Measurements from ENCODE around the gene ITGAE.
"Not testable (repeated sequence)": the region's sequence is repeated elsewhere in the genome, so short reads cannot be mapped to it uniquely, and the experiment has no call there.

Gene ITGAE, protein sequence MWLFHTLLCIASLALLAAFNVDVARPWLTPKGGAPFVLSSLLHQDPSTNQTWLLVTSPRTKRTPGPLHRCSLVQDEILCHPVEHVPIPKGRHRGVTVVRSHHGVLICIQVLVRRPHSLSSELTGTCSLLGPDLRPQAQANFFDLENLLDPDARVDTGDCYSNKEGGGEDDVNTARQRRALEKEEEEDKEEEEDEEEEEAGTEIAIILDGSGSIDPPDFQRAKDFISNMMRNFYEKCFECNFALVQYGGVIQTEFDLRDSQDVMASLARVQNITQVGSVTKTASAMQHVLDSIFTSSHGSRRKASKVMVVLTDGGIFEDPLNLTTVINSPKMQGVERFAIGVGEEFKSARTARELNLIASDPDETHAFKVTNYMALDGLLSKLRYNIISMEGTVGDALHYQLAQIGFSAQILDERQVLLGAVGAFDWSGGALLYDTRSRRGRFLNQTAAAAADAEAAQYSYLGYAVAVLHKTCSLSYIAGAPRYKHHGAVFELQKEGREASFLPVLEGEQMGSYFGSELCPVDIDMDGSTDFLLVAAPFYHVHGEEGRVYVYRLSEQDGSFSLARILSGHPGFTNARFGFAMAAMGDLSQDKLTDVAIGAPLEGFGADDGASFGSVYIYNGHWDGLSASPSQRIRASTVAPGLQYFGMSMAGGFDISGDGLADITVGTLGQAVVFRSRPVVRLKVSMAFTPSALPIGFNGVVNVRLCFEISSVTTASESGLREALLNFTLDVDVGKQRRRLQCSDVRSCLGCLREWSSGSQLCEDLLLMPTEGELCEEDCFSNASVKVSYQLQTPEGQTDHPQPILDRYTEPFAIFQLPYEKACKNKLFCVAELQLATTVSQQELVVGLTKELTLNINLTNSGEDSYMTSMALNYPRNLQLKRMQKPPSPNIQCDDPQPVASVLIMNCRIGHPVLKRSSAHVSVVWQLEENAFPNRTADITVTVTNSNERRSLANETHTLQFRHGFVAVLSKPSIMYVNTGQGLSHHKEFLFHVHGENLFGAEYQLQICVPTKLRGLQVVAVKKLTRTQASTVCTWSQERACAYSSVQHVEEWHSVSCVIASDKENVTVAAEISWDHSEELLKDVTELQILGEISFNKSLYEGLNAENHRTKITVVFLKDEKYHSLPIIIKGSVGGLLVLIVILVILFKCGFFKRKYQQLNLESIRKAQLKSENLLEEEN

GRCh38 chr17:3800362-3801271 is at the start of gene ITGAE:
ITGAE (minus strand) TSS chr17:3801188; CDS start chr17:3801144, 44 bp downstream.
- no peak for FAIRE-seq
- DNase-seq (ENCODE audit: low spot score) = no peak

DNA sequence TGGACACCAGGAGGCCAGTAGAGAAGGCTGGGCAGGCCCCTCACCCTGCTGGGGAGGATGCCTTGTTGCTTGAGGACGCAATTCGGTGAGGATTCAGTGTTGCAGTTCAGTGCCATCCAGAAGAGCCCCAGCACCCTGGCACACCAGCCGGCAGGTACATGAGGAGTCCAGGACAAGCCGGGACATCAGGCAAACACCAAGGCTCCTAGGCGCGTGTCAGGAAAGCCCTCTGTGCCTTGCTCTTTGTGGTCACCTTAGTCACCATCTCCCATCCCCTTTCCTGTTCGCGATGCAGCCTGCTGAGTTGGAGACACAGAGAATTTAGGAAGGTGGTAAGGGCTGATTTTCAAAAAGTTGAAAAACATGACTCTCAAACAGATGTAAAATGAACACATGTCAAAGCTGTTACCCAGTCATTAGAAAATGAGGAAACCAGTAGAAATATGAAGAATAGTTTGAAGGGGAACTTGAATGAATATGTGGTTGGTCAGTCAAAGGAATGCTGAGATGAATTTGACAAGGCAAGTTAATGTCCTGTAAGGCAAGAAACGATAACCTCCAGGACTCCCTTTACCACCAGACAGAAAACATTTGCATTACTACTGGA is 47.3 kb upstream of the ITGAE start:
- no peak for FAIRE-seq
- no peak for DNase-seq (ENCODE audit: low spot score)

GRCh38 chr17:3847165-3847670 is 46.2 kb upstream of the ITGAE start:
- no peak for DNase-seq (ENCODE audit: low spot score)
- no peak for FAIRE-seq

DNA sequence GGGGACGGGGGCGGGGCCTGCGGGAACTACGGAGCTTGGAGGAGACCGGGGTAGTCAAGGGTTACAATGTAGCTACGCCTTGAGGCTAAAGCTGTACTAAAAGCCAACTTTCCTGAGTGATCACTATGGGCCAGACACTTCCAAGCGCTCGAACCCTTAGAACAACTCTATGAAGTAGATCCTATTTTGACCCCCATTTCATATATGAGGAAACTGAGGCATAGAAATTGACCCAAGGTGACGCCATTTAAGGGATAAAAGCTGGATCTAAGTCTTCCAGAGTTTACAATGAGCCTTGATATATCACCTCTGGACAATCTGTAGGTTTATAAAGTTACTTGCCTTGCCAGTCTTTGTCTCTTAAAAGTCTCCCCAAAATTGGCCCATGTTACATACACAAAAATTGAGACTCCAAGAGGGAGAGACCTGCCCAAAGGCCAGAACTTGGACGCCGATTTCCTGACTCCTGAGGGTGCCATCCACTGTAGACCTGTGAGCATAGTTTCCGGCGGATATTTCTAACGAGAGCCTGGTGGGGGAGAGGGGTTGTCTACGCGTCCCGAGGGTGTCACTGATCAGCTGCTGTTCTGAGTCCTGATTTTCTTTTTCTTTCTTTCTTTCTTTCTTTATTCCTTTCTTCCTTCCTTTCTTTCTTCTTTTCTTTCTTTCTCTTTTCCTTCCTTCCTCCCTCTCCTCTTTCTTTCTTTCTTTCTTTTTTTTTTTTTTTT is 45.6 kb upstream of the ITGAE start:
- DNase-seq (ENCODE audit: low spot score) = no peak
- FAIRE-seq = no peak

DNA sequence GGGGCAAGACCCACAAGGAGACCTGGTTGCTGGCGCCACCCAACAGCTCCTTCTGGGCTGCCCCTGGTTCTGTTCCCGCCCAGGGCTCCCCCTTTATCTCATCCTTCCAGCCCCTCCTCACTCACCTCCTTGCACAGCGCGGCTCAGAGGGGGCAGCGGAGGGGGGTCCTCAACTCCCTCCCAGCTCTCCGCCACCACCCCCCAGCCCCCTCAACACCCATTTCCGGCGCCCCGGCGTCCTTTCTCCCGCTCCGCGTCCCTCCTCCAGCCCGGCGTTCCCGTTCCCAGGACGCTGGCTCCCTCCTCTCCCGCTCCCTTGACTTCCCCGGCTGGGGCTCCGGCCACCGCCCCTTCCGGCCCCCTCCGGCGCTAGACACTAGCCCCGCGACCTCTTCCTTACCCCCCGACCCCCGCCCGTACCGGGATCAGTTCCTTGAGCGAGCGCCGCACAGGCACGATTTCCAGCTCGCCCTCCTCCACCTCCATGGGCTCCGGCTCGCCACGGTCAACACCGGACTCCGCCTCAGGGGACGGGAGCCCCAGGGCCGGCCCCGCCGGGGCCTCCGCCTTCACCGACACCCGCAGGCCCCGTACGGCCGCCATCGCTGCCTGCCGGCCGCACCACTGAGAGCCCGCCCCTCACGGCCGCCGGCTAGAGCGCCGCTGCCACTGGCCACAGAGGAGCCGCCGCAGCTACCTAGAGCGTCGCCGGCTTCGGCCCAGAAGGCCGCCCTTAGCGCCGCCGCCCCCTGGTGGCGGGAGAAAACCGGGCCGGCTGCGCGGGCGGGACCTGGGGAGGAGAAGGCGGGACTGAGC is 44.8 kb upstream of the ITGAE start, which contains the start of gene NCBP3:
Gene NCBP3, minus strand, starts transcription at position 626 of the 816 bp plus-strand sequence. Its CDS starts 23 bp downstream, at position 603.
- DNase-seq (ENCODE audit: low spot score) (peak; percentile 92), FAIRE-seq (no peak)

GRCh38 chr17:3845291-3845620 is 44.3 kb upstream of the ITGAE start:
- FAIRE-seq (no peak), DNase-seq (ENCODE audit: low spot score) (no peak)

GRCh38 chr17:3844556-3844955 is 43.6 kb upstream of the ITGAE start:
- FAIRE-seq; DNase-seq (ENCODE audit: low spot score): not testable (repeated sequence)

DNA sequence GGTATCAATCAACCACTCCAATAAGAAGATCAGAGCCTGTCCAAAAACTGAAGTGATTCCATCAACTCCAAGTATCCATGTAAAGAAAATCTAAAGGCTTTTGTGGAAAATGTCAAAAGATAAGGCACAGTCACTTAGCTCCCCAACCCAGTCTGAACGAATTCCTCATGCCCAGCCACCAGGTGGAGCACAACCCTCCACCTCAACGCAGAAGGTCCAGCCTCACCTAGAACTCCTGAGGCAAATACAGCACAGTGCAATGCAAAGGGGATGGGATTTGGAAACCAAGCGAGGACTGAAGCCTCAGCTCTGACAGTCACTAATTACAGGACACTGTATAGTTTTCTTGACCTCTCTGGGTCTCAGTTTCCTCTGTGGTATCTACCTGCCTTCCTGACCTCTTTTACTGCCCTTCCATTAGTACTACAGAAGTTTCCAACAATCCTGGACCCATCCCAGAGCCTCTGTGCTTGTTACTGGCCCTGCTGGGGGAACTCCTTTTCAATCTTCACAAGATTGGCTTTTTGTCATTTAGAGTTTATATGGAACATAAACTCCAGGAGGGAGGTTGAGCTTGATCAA is 43.0 kb upstream of the ITGAE start:
- FAIRE-seq (no peak), DNase-seq (ENCODE audit: low spot score) (peak; percentile 53)

- FAIRE-seq (no peak), DNase-seq (ENCODE audit: low spot score) (no peak)
These were observed 37.2 kb upstream of the ITGAE start for GRCh38 chr17:3838206-3838605.

DNA sequence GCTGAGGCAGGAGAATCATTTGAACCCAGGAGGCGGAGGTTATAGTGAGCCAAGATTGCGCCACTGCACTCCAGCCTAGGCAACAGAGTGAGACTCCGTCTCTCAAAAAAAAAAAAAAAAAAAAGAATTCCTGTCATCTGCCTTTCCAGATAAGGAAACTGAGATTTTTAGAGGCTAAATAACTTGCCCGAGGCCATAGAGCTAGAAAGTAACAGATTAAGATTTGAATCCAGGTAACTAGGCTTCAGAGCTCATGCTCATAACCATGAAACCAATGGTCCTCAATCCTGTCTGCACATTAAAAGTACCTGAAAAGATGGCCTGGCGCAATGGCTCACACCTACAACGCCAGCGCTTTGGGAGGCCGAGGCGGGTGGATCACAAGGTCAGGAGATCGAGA is 35.6 kb upstream of the ITGAE start:
- no peak for FAIRE-seq
- no peak for DNase-seq (ENCODE audit: low spot score)

GRCh38 chr17:3835410-3836229 is 34.6 kb upstream of the ITGAE start:
- DNase-seq (ENCODE audit: low spot score) = no peak
- FAIRE-seq = no peak

- FAIRE-seq = no peak
- DNase-seq (ENCODE audit: low spot score) = no peak
These were observed 33.8 kb upstream of the ITGAE start for GRCh38 chr17:3834811-3835210.

DNA sequence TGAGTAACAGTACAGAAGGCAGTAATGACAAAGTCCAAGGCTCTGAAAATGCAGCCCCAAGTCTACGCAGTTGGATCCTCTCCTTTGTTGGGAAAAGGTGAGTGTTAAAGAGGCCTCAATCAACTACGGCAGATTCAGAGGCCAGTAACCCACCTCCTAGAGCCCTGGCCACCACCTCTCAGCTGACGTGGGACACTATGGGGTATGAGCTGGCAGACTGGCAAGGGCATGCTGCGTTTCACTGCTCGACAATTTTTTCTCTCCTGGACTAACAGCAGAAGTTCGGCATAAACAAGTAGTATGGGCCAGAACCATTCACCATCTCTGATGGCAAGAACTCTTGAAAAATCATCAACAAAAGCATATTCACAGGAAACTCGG is 27.9 kb upstream of the ITGAE start:
- FAIRE-seq (no peak), DNase-seq (ENCODE audit: low spot score) (no peak)

- no peak for FAIRE-seq
- DNase-seq (ENCODE audit: low spot score) = no peak
These were observed 27.3 kb upstream of the ITGAE start for GRCh38 chr17:3828151-3828851.

- DNase-seq (ENCODE audit: low spot score) (peak; percentile 11), FAIRE-seq (no peak)
These were observed 26.3 kb upstream of the ITGAE start for GRCh38 chr17:3827124-3827773.

DNA sequence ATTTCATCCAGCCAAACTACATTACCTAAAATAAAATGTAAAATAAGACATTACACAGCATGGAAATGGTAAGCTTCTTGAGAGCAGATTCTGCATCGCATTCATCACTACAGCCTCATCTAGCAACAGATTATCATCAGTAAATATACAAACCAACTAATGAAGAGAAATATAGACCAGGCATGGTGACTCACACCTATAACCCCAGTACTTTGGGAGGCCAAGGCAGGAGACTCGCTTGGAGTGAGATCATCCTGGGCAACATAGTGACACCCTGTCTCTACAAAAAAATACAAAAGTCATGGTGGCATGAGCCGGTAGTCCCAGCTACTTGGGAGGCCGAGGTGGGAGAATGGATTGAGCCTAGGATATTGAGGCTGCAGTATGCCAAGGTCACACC is 25.2 kb upstream of the ITGAE start:
- DNase-seq (ENCODE audit: low spot score) = no peak
- no peak for FAIRE-seq

Data from urothelium cell line (cell line).